Germinal center (tissue), 1 donor: ENCODE measurements around the gene PRXL2C.
A peak's percentile ranks its signal among the peaks of the same experiment; 100 is the strongest.
"Not testable (repeated sequence)": the region's sequence is repeated elsewhere in the genome, so short reads cannot be mapped to it uniquely, and the experiment has no call there.

Source experiments
- DNase-seq: peaks from one replicate; pipeline ENCODE4 v3.0.0; 2012; ENCODE audit warnings: mixed read lengths, low spot score

The PRXL2C gene

DNA sequence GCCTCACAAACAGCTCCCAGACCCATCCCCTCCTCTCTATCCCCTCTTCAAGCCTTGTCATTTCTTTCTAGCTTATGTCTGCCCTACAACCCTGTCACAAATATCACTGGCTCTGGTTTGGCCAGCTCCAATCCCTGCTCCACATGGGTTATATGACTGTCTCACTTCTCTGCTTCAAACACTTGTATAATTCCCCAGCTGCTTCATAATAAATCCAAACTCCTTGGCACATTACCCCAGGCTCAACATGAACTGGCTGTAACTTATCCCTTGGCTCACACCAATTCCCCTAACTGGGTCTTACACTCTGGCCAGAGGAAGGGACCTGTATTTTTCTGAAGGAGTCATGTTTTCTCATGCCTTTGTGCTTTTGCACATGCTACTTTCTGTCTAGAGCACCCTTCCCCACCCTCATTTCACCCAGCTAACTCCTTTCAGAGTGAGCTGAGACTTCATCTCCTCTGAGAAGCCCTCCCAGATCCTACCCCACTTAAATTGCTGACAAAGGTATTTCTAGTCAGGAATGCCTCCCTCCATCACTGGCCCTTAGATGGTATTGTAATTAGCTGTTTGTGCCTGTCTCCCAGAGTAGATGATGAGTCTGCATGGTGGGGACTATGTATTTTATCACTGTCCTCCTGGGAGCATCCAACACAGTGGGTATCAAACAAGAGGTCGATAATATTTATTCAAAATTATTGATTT lies 5.3 kb downstream of the PRXL2C start:
- no peak for DNase-seq

DNA sequence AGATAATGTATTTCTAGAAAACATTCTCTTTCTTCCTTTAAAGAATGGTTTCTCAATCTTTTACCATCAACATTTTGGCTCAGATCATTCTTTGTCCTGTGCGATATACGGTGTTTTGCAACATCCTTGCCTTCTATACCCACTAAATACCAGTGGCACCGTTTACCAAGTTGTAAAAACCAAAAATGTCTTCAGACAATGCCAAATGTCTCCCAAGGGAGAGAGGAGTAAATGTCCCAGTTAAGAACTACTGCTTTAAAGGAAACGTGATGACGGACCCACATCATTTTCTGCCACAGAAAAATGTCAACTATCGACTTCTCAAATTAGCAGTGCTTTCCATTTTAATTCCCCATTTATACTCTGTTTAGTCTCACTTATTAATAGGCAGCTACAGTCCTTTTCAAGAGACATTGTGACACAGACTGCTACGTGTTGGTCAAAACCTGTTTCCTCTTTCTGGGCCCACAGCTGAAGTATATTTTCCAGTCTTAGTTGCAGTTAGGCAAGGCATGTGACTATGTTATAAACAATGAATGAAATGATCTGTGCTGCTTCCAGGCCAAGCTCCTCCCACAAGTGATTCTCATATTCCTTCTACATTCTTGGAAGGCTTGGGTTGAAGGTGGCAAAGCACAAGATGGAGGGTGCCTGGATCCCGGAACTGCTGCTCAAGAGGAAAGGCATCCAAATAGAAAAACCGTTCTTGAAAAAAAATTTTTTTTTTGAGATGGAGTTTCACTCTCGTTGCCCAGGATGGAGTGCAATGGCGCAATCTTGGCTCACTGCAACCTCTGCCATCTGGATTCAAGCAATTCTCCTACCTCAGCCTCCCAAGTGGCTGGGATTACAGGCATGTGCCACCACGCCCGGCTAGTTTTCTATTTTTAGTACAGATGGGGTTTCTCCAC lies 8.8 kb downstream of the PRXL2C start:
- DNase-seq = no peak

DNA sequence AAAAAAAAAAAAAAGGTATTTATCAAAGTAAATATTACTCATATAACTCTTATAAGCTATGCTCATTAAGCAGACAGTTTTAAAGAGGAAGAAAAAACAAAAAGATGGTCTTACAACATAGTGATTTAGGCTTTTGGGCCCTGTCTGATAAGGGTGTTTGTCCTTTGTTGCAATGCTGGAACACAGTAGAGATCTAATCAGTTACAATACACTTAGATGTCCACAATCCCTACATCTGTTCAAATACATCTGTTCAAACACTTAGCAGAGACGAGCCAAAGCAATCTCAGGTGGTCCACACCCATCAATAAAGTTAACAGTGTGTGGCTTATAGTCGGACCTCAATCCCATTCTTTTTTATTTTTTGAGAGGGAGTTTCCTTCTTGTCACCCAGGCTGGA lies 11.0 kb downstream of the PRXL2C start:
- DNase-seq = no peak

DNA sequence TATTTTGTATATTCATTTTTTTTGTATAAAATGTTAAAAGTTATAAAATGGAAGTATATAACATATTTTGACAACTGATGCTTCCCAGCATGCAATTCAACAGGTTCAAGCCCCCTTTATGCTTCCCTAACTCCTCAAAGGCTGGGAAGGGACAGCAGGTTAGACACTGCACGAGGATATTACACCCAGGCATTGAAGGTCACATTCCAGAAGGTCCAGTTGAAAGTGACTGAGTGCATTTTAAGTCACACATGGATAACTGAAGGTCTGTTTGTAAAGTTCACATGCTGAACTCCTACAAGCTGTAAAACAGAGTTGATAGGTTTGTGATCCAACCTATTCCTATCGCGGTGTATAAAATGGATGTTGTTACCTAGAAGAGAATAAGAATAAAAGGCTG lies 13.6 kb downstream of the PRXL2C start:
- no peak for DNase-seq

DNA sequence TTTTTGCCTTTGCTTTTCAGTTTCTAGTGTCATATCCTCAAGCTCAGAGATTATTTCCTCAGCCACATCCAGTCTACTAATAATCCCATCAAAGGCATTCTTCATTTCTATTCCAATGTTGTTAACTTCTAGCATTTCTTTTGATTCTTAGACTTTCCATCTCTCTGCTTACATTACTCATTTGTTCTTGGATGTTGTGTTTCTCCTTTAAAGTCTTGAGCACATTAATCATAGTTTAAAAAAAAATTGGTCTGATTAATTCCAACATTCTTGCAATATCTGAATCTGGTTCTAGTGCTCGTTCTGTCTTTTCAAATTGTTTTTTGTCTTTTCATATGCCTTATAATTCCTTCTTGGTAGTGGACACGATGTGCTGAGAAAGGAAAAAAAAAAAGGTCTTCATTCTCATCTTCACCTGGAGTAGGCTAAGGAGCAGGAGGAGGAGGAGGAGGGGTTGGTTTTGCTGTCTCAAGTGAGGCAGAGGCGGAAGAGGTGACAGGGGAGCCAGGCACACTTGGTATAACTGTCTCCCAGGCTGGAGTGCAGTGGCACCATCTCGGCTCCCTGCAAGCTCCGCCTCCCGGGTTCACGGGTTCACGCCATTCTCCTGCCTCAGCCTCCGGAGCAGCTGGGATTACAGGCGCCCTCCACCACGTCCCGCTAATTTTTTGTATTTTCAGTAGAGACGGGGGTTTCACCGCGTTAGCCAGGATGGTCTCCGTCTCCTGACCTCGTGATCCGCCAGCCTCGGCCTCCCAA lies 16.3 kb downstream of the PRXL2C start:
- DNase-seq = no peak

DNA sequence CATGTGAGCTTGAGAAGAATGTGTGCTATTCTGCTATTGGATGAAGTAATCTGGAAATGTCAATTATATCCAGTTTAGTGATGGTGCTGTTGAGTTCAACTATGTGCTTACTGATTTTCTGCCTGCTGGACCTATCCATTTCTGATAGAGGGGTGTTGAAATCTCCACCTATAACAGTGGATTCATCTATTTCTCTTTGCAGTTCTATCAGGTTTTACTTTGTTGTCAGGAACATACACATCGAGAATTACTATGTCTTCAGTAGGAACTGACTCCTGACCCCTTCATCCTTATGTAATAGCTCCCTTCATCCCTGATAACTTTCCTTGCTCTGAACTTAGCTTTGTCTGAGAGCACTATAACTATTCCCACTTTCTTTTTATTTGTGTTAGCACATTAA lies 18.7 kb downstream of the PRXL2C start:
- no peak for DNase-seq

DNA sequence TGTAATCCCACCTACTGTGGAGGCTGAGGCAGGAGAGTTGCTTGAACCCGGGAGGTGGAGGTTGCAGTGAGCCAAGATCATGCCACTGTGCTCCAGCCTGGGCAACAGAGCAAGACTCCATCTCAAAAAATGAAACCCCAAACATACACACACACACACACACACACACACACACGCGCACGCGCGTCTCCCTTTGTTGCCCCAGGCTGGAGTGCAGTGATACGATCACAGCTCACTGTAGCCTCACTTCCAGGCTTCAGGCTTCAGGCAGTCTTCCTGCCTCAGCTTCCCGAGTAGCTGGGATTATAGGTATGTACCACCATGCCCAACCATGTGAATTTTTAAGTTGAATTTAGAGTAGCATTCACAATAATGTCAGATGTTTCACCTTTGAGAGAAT lies 21.5 kb downstream of the PRXL2C start:
- not testable (repeated sequence) for DNase-seq

DNA sequence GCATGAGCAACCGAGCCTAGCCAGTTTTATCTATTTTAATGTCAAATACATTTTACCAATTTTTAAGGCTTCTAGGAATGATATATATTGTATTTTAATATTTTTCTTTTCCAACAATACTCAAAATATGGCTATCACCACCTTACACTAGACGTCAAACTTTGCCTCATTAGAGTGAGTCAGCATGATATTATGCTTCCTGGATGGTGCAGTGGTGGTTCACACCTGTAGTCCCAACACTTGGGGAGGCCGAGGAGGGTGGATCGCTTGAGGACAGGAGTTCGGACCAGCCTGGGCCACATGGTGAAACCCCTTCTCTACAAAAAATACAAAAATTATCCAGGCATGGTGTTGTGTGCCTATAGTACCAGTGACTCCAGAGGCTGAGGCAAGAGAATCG lies 28.2 kb downstream of the PRXL2C start:
- no peak for DNase-seq

DNA sequence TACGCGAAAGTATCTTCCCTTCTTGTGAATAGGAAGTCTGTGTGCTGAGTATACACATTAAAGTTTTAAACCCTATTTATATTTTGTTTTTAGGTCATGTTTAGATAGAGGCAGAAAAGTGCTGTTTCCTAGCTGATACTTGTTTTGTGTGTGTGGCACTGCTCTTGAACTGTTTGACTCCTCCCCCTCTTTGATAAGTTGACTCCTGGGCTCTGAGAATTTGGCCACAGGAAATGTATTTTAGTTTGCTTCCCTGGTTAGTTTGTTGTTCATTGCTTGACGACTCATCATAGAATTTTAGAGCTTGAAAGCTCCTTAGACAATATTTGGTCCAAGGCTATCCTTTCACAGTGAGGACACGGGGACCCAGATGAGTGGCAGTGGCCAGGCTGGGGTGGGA lies 33.5 kb downstream of the PRXL2C start:
- no peak for DNase-seq

DNA sequence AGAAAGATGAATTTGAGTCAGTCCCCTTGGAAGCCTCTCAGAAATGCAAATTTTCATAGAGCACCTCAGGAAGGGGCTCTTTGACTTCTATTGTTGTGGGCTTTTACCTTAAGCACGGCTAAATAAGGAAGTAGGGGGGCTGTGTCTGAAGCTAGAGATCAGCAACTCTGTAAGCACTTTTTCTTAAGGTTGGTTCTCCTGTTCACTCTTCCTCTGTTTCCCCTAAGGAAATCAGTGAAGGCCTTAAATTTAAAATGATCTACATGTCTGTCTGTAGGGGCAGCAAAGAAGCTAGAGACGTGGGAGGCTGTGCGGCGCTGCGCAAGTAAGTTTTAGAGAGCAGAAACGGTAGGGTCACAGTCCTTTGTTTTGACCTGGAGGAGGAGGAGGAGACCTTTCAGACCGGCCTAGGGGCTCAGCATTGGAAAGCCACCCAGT lies 34.3 kb downstream of the PRXL2C start:
- DNase-seq = no peak

DNA sequence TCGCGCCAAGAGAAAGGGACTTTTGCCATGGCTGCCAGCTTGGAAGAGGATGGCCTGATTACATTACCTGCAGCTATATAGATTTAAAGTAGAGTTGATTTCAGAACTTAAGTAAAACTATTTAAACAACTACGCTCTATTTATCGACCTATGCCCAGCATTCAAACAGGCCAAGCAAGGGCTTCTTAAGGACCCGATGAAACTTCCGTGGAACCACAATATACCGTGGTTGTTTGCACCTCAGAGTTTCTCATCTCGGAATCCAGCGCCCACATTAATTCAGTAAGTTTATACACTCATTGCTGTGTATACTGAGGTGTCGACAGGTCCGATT lies 35.0 kb downstream of the PRXL2C start:
- DNase-seq = no peak

DNA sequence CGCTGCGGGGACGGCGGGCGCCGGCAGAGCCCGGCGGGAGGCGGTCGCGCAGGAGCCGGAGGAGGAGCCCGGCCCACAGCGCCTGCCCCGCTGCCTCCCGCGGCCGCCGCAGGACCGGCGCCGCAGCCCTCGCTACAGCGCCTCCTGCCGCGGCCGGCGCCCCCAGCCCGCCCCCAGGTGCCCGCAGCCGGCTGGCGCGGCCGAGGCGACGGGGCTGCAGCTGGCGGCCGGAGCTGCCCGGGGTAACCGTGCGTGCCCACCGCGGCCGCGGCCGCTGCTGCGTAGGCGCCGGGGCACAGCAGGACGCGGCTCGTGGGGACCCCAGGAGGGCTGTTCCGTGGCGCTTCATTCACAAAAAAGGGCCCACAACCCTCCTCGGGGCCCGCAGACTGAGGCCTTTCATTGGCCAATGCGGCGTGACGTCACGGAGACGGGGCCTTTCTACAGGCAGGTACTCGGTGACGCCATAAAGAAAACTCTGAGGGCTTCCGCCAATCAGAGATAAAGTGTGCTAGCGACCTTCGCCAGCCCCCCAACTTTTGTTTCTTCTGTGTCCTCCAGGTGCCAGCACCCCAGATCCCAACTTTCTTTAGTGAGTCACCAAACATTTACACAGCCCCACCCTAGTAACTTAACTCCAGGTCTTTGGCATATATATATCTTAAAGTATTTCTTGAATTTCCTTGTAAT lies 35.5 kb downstream of the PRXL2C start, which contains the start of gene CDC14B:
TSS of gene CDC14B (minus strand) at position 353 of the 690 bp plus-strand sequence. CDS start 465 bp downstream, outside the sequence.
- peak; percentile 58 for DNase-seq

DNA sequence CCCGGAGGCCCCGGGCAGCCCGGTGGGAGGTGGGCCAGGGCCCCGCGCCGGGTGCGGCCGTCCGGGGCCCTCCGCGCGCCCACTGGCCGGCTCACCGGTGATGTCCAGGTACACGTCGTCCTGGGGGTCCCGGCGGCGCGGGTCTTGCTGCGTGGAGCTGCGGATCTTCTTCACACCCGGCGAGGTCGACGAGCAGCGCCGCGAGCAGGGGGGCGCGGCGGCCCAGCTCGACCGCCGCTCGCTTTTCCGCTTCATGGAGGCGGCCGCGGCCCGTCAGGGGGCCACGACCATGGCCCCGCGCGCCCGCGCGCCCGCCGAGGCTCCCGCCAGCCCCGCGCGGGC lies 36.0 kb downstream of the PRXL2C start:
- DNase-seq = no peak

DNA sequence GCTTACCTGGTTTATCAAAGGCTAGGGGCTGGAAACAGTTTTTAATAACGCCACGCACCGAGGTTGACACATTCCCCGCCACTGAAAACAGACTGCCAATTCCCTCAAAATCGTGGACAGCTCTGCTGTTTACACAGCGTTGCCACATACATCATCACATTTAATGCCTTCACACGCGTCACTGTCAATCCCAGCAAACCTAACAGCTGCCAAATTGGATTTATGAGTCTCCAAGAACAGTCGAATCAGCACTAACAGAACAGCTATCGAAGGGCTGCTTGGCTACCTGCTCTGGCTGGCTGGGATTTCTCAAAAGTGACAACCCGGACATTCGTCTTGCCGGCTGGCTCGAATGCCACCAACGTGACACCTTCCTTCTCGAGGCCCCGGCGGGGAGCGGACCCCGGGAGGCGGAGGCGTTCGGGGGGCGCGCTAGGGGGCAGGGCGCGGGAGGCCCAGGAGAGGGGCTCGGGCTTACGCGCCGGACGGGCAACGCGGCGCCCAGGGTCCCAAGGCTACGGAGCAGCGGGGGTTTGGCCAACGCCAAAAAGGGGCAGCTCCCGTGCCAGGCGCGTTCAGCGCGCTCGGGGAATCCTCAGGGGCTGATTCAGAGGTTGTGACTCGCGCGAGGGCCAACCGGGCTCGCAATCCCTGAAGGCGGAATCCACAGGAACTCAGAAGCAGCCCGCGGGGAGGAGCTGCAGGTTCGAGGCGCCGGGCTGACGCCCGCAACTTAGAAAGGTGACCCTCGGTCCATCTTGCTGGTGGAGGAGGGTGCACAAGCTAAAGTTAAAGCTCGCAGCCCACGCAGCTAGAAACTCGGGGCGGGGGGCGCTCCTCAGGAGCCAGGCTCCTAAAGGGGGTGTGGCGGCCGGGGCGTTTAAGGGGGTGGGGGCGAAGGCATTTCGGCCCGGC lies 36.7 kb downstream of the PRXL2C start:
- DNase-seq = no peak

DNA sequence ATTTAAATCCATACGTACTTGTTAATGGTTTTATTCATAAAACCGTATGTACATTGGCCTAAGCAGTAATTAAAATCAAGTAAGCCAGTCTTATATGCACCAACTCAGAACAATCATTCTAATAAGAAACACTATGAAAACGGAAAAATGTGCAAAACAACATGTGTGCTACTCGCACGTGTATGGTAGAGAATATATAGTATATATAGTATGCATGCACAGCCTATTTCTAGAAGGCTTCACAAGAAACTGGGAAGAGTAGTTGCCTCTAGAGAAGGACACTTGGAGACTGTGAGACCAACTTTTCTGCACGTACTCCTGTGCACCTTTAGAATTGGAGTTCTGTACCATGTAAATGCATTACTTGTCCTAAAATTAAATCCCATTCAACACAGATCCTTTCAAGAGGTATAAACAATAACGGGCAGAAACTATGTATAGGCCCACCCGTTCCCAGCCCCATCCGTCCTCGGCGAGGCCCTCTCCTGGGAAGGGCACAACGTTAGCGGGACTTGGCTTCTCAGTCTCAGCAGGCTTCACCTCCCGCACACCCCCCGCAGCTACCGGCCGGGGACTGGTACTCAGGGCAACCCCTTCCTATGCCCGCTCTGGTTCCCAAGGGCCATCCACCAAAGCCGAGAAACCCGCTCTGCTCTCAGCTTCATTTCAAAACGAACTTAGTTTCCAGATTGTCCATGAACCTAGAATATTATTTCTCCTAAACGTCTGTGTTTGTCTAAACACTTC lies 37.5 kb downstream of the PRXL2C start:
- DNase-seq = no peak

DNA sequence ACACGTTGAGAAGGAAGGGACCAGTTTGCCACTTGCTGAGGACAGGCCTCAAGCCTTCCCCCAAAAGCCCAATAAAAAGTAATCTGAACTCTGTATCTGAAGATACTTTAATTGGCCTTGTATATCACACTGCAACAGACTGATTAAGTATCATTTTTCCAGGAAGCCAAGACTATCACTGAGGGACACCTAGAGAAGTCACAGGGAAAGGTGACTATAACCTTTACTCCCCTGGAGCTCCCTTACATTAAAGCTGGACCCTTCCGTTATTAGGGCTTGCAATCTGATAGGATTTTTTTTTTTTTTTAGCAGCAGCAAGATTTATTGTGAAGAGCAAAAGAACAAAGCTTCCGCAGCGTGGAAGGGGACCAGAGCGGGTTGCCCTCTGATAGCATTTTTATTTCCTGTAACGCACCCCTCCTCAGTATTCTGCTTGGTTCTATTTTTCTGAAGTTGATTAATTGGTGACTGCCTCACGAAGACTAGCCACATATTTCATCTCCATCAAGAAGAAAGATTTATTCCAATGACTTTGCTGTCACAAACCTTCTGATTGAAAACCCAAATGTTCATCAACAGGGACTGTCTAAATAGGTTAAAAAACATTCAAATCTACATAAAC lies 38.2 kb downstream of the PRXL2C start:
- DNase-seq = no peak

DNA sequence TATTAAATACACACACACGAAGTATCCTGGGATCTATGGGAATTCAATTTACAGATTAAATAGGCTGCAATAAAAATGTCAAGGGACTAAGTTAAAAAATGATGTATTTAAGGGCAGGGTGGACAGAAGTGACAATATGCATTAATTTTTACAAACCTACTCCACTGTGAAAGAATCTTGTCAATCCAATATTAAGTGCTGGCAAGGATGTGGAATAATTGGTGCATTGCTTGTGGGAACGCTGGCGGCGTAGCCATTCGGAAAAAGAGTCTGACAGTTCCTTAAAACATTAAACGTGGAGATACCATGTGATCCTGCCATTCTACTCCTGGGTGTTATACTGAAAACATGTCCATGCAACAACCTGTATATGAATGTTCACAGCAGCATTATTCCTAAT lies 39.7 kb downstream of the PRXL2C start:
- no peak for DNase-seq

DNA sequence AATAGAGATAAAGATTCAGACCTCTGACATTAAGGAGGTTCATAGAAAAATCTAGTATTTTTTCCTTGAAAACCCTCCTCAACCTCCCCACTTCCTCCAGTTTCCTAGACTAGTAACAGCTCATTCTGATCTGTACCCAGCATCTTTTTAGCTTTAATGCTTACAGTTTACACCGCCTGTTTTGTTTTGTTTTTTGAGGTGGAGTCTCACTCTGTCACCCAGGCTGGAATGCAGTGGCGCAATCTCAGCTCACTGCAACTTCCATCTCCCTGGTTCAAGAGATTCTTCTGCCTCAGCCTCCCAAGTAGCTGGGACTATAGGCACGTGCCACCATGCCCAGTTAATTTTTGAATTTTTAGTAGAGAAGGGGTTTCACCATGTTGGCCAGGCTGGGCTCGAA lies 40.5 kb downstream of the PRXL2C start:
- not testable (repeated sequence) for DNase-seq

DNA sequence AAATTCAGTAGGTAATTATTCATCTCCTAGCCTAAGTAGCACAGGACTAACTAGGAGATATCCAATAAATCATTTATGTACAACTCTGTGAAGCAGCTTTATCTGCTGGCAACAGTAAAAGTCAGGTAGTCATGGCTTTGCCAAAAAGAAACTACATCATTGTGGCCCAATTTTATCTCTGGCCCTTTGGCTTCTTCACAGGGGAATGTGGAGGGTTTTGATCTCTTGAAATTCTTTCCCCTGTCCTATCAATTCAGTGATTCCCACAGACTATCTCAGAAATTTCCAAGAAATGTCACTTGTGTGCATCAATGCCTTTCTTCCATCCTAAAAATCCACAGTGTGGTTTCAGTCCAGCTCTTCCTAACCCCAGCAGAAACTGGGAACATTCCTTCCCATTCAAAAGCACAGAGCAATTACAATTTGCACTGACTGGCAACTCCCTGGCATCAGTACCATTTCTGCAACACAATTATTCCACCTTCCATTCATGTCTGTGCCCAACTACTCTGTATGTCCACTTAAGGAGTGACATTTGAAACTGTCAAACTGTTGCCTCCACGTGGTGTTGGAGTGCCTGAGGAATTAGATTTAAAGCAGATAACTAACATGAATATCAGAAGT lies 42.0 kb downstream of the PRXL2C start:
- DNase-seq = no peak
